ENCODE results near the gene CUEDC2.

CUEDC2 gene

DNA sequence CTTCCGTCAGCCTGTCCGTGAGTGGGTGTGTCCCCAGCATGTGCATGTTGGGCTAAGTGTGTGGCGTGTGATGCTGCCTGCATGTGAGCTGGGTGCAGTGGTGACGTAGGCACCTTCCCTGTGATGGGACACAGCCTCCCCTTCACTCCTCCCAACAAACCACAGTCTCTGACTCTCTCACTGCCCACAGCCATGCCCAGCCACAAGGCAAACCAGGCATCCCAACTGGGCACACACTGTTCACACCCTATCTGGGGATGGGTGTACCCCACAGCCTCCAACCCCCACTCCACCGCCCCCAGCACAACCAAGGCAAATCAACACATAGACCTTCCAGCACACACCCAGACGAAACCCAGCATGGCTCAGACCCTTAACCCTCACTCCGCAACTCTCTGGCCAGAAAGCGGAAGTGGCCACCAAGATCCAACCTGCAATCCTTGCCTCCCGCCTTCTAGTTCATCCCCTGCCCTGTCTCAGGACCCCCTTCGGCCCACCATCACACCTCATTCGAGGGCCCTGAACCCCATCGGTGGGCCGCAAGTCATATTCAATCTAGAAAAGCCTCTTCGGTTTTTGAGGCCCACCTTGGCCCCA is 24.1 kb downstream of the CUEDC2 start:
- no peak for DNase-seq

DNA sequence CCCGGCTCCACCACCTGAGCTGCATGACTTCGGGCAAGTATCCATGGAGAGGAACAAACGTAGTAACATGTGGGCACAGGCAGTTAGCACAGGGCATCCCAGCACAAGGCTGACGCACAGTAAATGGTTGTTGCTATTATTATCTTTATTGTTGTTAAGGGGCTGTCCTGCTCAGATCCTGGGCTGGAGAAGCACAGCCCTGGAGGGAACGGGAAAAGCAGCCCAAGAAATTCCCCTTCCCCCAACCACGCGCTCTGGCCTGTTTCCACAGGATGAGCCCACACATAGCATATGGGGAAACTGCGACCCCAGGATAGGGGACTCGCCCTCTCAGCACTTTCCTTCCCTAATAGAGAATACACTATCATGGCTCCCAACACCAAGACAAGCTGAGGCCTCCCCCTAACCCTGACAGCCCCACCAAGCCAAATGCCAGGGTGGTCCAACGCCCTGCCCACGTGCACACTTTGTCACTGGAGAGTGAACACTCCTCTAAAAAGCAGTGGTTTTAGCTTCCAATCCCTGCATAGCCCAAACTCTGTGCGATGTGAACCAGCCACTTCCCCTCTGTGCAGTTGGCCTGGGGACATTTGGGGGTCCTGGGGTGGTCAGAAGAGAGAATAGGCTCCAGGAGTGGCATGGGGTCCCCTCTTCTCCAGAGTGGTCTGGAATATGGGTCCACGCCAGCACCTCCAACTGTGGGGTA is 24.8 kb downstream of the CUEDC2 start:
- DNase-seq, result no peak

DNA sequence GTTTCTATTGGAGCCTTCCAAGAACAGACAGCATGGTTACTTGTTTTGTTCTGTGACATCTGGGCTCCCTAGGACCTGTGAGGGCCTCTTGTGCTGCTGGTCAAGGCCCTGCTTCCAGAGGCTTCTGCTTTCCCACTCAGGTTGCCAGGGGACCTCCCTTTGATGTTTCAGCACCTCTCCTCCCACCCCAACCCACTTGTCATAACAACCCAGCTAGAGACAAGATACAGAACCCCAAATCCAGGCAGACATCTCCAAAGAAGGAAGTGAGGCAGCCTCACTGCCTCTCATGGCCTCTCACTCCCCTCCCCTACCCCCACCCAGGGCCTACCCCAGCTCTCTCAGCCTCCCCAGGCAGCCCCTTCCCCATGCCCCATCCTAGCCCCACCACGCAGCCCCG is 25.6 kb downstream of the CUEDC2 start:
- no peak for DNase-seq

DNA sequence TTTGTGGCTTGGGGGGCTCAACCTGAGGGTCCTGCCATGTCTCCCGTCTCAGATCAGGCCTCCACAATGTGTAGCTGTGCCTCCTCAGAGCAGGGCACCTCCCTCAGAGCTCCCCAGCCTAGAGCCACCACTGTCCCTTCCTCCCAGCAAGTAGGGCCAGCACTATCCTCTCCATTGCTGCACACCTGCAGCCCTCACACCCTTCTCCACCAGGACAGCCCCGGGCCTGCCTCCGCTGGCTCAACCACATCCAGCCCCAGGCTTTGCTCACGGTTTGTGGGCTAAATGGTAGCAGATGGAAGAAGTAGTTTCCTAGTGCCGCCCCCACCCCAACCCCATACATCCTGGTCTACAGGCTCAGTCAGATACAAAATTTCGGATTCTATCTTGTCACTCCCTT is 26.7 kb downstream of the CUEDC2 start:
- no peak for DNase-seq

DNA sequence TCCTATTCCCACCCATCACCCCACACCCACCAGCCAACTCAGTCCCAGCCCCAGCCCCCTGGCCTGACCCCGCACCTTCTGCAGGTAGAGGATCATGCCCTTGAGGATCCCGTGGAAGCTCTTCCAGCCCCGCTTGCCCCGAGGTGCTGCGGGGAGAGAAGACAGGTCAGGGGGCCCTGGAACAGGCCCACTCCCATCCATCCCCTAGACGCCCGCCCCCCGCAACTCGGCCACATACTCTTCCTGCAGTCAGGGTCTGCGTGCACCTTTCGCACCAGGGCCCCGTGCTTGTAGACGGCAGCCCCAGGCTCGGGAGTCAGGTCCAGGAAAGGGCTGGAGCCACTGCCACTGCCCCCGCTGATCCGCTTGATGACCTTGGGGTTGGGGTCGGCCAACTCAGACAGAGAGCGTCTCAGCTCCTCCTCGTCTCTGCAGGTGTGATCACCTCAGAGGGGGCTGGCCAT is 27.2 kb downstream of the CUEDC2 start:
- DNase-seq, result no peak

DNA sequence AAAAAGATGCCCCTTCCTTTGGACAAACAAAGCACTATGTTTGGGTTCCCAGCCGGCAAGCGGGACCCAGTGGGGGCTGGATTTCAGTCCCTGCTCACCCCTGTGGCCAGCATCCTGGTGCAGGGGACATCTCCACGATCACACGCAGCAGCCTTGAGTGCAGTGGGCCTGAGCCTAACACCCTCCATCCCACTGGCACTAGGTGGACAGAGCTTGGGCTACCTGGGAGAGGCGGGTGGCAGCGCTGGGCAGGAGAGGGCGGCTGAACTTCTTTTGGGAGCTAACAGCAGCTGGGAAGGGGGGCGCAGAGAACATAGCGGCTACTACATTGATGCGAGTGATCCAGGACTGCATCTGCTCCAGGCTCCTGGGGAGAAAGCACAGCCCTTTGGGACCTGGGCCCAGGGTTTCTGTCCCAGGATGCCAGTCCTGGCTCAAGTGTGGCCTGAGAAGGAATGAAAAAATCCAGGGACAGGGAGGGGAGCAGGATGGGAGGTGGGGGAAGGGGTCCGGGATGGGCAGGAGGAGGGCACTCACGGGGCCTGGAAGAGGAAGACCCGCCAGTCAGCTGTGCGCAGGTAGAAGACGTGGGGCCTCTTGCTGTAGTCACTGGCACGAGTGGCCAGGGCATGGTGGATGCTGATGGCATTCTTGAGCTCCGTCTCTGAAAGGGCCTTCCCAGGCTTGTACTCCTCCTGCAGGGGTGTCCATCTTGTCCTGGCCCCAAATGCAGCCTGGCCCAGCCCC is 27.8 kb downstream of the CUEDC2 start:
- DNase-seq, result no peak

DNA sequence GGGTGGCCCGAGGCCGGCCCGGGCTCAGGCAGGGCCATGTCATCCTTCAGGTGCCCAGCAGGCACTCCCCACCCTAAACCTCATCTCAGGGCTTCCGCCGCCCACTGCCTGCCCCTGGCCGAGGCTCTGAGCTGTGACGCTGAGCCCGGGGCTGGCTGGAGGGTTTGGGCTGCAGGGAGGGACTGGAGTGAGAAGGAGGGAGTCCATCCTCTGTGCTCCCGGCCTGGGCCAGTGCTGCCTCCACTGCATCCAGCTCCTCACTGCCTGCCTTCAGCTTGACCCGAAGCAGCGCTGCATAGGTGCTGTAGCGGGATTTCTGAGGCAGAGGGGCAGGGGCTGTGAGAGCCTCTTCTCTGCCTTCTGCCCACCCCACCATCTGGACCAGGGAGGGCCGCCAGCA is 29.3 kb downstream of the CUEDC2 start:
- DNase-seq, result no peak

DNA sequence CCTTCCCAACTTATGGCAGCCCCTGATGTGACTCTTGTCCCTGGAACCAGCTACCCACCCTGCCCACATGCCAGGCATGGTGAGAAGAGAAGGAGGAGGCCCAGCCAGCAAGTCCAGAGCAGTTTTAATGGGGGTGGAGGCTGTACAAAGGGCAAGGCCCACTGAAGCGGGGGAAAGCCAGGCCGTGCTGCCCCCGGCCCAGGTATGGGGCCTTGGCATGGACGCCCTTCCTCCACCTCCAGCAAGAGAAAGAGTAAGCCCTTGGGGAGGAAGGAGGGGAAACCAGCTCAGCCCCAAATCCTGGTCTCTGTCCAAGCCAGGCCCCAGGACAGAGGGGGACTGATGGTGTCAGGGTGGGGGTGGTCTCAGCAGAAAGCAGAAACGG is 29.9 kb downstream of the CUEDC2 start:
- no peak for DNase-seq

DNA sequence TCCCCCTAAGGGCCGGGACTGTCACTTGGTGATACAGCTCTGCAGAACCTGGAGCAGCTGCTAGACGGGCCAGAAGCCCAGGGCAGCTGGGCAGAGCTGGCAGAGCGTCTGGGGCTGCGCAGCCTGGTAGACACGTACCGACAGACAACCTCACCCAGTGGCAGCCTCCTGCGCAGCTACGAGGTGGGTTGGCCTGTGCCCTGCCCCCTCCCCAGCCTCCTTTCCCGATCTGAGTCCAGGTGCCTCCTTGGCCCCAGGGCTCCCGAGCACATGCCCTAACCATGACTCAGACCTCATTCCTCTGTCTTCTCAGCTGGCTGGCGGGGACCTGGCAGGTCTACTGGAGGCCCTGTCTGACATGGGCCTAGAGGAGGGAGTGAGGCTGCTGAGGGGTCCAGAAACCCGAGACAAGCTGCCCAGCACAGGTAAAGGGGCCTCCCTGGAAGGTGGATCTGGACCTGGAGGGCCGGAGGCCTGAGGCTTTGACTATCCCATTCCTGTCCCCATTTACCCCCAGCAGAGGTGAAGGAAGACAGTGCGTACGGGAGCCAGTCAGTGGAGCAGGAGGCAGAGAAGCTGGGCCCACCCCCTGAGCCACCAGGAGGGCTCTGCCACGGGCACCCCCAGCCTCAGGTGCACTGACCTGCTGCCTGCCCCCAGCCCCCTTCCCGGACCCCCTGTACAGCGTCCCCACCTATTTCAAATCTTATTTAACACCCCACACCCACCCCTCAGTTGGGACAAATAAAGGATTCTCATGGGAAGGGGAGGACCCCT is 30.5 kb downstream of the CUEDC2 start:
- DNase-seq, result no peak

DNA sequence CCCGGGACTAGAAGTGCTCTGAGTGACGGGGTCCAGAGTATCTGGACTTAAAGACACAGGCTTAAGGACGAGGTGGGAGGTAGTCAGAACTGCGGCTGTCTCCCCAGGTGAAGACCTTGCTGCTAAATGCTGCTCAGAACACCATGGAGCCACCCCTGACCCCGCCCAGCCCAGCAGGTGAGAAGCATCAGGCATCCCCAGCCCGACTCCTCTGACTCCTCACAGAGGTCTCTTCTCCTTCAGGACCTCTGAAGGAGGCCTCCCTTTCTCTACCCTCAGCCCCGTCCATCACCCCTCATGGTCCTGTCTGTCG is 31.1 kb downstream of the CUEDC2 start:
- DNase-seq, result no peak

DNA sequence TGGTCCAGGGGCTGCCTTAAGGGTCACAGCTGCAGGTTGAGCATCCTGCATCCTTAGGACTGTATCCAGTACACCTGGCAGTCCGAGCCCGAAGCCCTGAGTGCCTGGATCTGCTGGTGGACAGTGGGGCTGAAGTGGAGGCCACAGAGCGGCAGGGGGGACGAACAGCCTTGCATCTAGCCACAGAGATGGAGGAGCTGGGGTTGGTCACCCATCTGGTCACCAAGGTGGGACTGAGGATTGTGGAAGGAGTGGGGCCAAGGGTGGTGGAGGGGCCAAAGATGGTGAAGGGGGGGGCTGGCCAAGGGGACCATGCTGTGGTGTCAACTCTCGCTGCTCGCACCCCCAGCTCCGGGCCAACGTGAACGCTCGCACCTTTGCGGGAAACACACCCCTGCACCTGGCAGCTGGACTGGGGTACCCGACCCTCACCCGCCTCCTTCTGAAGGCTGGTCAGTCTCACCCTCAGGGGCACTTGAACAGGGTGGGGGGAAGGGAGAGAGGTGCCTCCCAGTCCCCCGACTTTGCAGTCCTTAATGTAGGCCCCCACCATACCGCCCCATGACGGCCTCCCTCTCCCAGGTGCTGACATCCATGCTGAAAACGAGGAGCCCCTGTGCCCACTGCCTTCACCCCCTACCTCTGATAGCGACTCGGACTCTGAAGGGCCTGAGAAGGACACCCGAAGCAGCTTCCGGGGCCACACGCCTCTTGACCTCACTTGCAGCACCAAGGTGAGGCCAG is 31.6 kb downstream of the CUEDC2 start:
- DNase-seq, result no peak

DNA sequence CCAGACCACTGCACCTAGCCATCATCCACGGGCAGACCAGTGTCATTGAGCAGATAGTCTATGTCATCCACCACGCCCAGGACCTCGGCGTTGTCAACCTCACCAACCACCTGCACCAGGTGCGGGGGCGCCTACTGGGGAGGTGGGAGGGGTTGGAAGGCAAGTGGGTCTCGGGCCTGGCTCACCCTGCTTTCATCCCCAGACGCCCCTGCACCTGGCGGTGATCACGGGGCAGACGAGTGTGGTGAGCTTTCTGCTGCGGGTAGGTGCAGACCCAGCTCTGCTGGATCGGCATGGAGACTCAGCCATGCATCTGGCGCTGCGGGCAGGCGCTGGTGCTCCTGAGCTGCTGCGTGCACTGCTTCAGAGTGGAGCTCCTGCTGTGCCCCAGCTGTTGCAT is 32.3 kb downstream of the CUEDC2 start:
- no peak for DNase-seq

DNA sequence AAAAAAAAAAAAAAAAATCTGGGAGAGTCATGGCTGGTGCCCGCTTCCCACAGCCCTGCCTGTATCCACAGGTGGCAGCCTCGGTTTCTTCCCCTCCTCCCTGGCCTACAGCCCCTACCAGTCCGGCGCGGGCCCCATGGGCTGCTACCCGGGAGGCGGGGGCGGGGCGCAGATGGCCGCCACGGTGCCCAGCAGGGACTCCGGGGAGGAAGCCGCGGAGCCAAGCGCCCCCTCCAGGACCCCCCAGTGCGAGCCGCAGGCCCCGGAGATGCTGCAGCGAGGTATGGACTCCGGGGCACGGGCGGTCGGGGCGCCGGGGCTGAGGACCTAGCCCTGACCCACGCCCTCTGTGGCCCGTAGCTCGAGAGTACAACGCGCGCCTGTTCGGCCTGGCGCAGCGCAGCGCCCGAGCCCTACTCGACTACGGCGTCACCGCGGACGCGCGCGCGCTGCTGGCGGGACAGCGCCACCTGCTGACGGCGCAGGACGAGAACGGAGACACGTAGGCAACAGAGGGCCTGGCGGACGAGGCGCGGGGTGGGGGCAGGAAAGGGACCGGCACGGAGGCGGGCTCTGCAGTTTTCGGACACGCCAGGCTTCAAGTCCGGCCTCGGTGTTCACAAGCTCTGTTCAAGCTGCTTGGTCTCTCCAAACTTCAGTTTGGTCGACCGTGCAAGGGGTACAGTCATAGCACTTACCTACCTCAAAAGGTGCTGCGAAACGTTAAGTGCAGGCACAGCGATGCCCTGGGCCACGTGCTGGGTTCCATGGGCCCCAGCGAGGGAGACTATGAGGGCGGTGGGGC is 33.0 kb downstream of the CUEDC2 start:
- peak; percentile 58 for DNase-seq

DNA sequence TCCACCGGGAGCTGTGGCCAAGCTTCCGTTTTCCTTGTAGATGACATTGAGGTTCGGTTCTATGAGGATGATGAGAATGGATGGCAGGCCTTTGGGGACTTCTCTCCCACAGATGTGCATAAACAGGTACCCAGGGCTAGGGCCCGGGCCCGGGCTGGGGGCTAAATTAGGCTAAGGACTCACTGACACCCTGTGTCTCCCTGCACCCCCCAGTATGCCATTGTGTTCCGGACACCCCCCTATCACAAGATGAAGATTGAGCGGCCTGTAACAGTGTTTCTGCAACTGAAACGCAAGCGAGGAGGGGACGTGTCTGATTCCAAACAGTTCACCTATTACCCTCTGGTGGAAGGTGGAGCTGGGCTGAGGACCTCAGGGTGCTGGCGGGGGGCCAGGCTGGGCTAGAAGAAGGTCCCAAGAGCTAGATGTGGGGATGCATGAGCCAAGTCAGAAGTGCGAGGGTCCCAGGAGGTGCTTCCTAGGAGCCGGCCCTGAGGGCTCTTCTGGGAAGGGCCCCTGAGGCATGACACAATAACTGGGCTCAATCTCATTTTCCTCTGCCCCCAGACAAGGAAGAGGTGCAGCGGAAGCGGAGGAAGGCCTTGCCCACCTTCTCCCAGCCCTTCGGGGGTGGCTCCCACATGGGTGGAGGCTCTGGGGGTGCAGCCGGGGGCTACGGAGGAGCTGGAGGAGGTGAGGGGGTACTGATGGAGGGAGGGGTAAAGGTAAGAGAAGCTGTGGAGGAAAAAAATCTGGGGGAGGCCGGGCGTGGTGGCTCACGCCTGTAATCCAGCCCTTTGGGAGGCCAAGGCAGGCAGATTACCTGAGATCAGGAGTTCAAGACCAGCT is 34.0 kb downstream of the CUEDC2 start:
- DNase-seq, result no peak

DNA sequence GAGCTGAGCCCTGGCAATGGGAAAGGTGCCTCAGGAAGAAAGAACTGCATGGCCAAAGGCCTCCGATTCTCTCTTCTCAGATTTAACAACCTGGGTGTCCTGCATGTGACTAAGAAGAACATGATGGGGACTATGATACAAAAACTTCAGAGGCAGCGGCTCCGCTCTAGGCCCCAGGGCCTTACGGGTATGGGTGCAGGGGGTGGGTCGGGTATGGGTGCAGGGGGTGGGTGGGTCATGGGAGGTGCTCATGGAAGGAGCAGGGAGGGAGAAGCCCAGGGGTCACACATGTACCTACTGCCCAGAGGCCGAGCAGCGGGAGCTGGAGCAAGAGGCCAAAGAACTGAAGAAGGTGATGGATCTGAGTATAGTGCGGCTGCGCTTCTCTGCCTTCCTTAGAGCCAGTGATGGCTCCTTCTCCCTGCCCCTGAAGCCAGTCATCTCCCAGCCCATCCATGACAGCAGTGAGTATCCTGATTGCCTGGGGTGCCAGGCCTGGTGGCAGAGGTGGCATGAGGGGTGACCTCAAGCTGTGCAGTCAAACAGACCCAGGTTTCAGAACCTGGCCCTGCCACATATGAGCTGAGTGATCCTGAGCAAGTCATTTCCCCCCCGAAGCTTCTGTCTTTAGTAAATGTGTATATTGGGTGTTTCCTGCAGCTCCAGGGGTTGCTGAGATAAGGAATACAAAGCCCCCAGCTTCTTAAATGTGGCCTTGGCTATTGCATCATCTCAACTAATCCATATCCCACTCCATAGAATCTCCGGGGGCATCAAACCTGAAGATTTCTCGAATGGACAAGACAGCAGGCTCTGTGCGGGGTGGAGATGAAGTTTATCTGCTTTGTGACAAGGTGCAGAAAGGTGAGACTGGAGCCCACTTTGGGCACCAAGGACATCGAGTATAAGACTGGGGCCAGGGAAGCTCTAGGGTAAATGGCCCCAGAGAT is 34.9 kb downstream of the CUEDC2 start:
- no peak for DNase-seq

DNA sequence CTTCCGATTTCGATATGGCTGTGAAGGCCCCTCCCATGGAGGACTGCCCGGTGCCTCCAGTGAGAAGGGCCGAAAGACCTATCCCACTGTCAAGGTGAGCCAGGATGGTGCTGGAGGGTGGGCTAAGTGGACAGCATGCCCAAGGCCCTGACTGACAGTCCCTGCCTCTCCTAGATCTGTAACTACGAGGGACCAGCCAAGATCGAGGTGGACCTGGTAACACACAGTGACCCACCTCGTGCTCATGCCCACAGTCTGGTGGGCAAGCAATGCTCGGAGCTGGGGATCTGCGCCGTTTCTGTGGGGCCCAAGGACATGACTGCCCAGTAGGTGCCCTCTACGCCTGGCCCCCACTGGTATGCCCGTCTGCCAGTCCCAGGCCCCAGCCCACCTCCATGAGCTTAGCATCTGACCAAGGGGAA is 35.6 kb downstream of the CUEDC2 start:
- no peak for DNase-seq

DNA sequence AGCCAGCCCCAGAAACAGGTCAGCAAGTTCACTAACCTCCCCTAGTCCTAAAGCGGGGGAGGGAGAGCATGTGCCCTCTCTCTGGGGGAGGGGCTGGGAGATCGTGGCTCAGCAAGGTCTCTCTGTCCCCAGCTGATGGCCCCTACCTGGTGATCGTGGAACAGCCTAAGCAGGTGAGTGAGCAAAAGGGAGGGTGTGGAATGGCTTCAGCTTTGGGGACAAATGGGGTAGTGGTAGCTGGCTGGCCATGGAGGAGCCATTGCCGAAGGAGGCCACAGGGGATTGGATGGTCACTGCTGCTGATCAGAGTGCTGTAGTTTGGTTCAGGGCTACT is 36.1 kb downstream of the CUEDC2 start:
- DNase-seq, result no peak

DNA sequence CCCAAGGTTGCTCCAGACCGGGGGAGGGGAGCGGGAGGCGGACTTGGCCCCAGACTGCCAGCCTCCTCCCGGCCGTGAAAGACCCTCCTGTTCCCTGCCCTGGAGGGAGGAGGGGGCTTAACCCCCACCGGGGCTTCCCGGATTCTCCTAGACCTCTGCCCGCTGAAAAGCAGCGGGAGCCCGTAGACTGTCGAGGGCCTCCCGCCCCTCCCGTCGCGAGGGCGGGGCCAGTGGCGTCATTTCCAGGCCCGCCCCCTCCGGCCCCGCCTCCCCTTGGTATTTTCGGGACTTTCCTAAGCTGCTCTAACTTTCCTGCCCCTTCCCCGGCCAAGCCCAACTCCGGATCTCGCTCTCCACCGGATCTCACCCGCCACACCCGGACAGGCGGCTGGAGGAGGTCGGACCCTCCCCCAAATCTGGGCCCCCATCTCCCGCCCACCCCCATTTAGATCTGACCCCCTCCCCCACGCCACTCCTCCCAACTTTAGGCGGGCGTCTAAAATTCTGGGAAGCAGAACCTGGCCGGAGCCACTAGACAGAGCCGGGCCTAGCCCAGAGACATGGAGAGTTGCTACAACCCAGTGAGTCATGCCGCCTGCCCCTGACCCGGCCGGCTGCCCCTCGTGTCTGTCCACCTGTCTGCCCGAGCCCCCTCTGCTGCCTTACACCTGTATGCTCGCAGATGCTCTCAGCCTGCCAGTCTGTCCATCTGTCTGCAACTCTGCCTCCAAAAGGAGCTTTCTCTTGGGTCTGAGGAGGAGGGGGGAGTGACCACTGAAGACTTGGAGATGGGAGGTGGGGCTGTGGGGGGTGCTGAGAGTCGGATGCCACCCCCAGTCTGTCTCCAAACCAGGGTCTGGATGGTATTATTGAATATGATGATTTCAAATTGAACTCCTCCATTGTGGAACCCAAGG is 36.7 kb downstream of the CUEDC2 start, which contains the start of gene NFKB2:
TSS of gene NFKB2 (plus strand) at position 306 of the 917 bp plus-strand sequence. CDS start at position 561, 255 bp downstream.
- peak; percentile 5 for DNase-seq

Measured in NCI-H1092 (cell line).